GM12892 (cell line): ENCODE results near the gene TRIM66.

Experiments used
- POLR2A ChIP-seq: IDR thresholded peaks from 2 replicates; pipeline ENCODE4 v1.6.1; 2011; ENCODE audit warnings: low read depth, low read length, control low read depth
- POLR2AphosphoS5 ChIP-seq: IDR thresholded peaks from 2 replicates; pipeline ENCODE4 v1.6.1; 2011; ENCODE audit warnings: low read depth, low read length, control low read depth
- TAF1 ChIP-seq: IDR thresholded peaks from 2 replicates; pipeline ENCODE4 v1.6.1; 2011; ENCODE audit warnings: low read depth, mild to moderate bottlenecking, control low read depth, low read length, borderline replicate concordance

GRCh38 chr11:8587915-8588314 is 94.5 kb downstream of the TRIM66 start:
- TF ChIP-seq POLR2AphosphoS5, result no peak
- TF ChIP-seq POLR2A, result no peak
- TF ChIP-seq TAF1, result no peak
